GM19463 (cell line): ENCODE measurements around the gene SEC14L1.

Source experiments
- ATAC-seq: cut with Tn5 transposase; IDR thresholded peaks from one replicate; pipeline ENCODE4 v1.9.1; 2021; ENCODE audit warnings: mild to moderate bottlenecking, moderate library complexity; ENCODE audit not compliant: unreplicated experiment

Gene SEC14L1

GRCh38 chr17:77160875-77161530, 20.2 kb downstream of the SEC14L1 start:
- ATAC-seq, result no peak

GRCh38 chr17:77161953-77162352, 21.2 kb downstream of the SEC14L1 start:
- no peak for ATAC-seq

GRCh38 chr17:77163001-77163400, 22.2 kb downstream of the SEC14L1 start:
- no peak for ATAC-seq

- ATAC-seq, result no peak
Measured at GRCh38 chr17:77163511-77164280, 22.9 kb downstream of the SEC14L1 start.

GRCh38 chr17:77164483-77165091, 23.8 kb downstream of the SEC14L1 start:
- no peak for ATAC-seq

- no peak for ATAC-seq
Measured at GRCh38 chr17:77165577-77165976, 24.8 kb downstream of the SEC14L1 start.

GRCh38 chr17:77167472-77168306, 26.9 kb downstream of the SEC14L1 start:
- ATAC-seq, result no peak

GRCh38 chr17:77173104-77173503, 32.3 kb downstream of the SEC14L1 start:
- no peak for ATAC-seq

GRCh38 chr17:77174928-77175661, 34.3 kb downstream of the SEC14L1 start:
- ATAC-seq, result no peak

- ATAC-seq, result no peak
Measured at GRCh38 chr17:77177002-77177741, 36.4 kb downstream of the SEC14L1 start.

- ATAC-seq, result no peak
Measured at GRCh38 chr17:77178050-77178449, 37.3 kb downstream of the SEC14L1 start.

- no peak for ATAC-seq
Measured at GRCh38 chr17:77178563-77178962, 37.8 kb downstream of the SEC14L1 start.

GRCh38 chr17:77180503-77181357, 40.0 kb downstream of the SEC14L1 start:
- no peak for ATAC-seq

GRCh38 chr17:77182205-77183172, 41.7 kb downstream of the SEC14L1 start:
- ATAC-seq, result no peak

- ATAC-seq, result no peak
Measured at GRCh38 chr17:77184474-77184873, 43.7 kb downstream of the SEC14L1 start.

- ATAC-seq, result no peak
Measured at GRCh38 chr17:77185137-77185536, 44.4 kb downstream of the SEC14L1 start.

GRCh38 chr17:77186141-77186604, 45.4 kb downstream of the SEC14L1 start:
- no peak for ATAC-seq
